HG03039 (cell line): Measurements from ENCODE around the gene TCF4.
A peak's percentile ranks its signal among the peaks of the same experiment; 100 is the strongest.
"Not testable (repeated sequence)": the region's sequence is repeated elsewhere in the genome, so short reads cannot be mapped to it uniquely, and the experiment has no call there.

ENCODE experiments used
- ATAC-seq: cut with Tn5 transposase; IDR thresholded peaks from one replicate; pipeline ENCODE4 v1.9.1; 2021; ENCODE audit warnings: mild to moderate bottlenecking, moderate library complexity; ENCODE audit not compliant: unreplicated experiment

TCF4 gene

GRCh38 chr18:55479656-55480420 is 108.2 kb downstream of the TCF4 start:
- ATAC-seq = no peak

- ATAC-seq = no peak
Measured at GRCh38 chr18:55477860-55478581, 110.0 kb downstream of the TCF4 start.

- ATAC-seq = peak; percentile 75
Measured at GRCh38 chr18:55477499-55477859, 110.5 kb downstream of the TCF4 start.

GRCh38 chr18:55475916-55476315 is 112.1 kb downstream of the TCF4 start:
- no peak for ATAC-seq

DNA sequence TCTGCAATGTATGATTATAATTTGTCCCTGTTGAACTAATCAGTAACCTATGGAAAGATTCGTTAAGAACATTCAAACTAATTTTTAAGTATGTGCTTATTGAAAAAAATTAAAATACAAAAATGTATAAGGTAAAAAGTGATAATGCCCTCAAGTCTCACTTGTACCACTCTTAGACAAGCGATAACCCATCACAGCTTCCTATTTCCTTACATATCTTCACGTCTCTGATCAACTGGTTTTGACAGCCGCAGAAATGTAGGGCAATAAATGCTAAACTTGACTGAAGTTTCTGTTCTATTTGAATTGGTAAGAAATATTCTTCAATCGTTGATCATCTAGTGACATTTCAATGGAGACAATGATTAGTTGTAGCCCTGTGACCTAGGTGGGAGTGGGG is 112.5 kb downstream of the TCF4 start:
- ATAC-seq = no peak

- no peak for ATAC-seq
Measured at GRCh38 chr18:55473560-55473959, 114.4 kb downstream of the TCF4 start.

DNA sequence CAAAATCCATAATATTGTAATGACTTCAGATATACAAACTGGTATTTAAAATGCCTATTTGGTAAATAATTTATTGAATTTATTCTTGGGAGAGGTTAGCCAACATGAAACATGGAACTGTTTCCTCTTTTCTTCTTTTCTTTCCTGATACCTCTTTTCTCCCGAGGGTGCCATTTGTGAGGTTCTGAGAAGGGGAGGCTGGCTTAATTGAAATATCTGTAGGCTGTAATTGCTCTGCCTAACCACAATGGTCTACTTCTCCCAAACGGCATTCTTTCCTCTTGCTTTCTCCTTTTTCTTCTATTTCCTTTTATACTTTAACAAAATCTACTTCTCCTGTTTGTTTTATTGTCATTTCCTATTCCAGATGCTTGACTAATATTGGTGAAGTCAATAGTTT is 114.9 kb downstream of the TCF4 start:
- ATAC-seq = no peak

GRCh38 chr18:55470826-55471225 is 117.2 kb downstream of the TCF4 start:
- ATAC-seq = no peak

GRCh38 chr18:55469134-55469533 is 118.9 kb downstream of the TCF4 start:
- ATAC-seq = not testable (repeated sequence)

- ATAC-seq = no peak
Measured at GRCh38 chr18:55466789-55467188, 121.2 kb downstream of the TCF4 start.

DNA sequence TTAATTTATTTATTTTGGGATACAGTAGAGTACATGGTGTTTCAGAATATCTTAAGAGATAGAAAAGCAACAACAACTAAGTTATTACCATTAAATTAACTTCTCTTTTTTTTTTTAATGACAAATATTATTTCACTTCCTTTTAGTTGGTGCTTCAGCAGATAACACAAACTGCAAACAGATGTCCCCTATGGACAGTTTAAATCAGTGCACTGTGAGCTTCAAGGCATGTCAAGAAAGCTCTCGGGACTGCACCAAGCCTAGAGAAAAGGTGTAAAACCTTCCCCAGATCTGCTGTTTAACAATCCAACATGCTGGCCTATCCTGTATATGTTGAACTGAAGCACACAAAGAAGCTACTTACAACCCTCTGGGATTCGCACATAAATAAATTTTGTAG is 122.7 kb downstream of the TCF4 start:
- ATAC-seq = no peak

DNA sequence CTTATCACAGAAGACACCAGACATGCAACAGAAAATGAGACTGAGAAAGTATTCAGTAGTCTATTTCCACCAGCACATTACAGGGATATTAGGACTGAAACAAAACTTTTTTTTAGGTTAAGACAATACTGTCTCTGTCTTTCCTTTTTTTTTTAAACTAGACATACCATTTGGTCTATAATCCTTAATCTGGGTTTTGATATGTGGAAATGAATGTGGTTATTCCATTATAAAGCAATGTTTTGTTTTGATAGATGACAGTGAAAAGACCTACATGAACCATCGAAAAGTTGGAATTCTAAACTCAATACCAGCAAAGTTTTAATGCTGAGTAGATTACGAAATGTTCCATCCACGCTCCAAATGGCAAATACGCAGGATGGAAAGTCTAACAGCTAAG is 123.4 kb downstream of the TCF4 start:
- ATAC-seq = no peak

DNA sequence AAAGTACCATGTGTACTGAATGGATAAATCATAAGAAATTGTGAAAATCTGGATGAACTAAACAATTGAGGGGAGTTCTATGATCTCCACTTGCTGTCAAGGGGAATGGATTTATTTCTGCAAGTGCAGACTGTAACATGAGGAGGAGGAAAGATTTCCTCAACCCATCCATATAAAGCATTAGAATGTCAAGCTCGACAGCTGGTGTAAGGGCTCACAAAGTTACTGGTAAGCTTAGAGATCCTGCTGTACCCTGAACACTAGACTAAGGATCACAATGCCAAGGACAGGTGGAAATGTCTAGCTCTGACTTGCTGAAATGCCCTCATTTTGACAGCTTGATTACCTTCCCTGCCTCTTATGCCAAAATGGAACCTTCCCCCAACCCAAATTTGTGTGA is 125.3 kb downstream of the TCF4 start:
- ATAC-seq = no peak

DNA sequence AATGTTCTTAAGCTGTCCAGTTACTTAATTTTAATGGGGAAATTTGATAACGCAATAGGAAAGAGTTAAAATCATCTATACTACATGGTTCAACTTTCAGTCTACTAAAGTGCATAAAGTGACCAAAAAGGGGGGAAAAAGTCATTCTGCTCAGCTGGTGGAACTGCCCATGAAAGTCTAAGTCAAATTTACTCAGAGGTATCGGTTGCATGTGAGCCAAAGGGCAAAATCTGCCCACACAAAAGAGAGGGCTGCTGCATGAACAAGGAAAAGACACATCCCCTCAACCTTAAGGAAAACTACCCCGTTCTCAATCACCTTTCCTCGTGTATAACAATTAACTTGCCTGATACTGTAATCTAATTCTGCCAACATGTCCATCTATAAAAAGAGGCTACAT is 126.1 kb downstream of the TCF4 start:
- no peak for ATAC-seq

DNA sequence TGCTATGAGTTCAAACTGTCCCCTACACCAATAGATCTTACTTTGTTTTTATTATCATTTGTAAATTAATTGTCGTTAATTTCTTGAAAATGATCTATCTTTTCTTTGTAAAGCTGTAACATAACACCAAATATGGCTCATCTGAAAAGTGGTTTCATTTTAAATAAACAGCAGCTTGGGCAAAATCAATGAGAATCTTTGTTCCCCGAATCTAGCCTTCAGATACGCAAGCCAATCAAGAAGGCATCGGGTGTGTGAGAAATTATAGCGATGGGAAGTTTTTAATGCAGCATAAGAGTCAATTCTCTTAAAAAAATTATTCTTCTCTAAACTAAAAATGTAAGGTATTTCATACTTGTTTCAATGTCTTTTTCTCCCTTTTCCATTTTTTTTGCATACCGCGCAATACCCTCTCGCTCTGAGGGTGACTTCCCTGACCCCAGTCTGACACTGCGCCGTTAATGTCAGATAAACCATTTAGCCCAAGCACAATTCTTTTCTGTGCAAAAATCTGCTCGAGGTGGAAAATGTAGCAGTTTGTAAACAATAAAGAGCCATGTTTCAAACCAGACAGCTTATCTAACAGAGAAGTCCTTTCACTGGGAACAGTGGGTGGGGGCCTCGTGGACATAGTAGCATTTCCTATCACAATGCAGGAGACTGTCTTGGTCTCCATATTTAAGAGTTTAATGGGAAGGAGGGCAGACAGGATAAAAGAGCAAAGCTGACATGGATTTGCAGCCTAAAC is 129.4 kb downstream of the TCF4 start:
- ATAC-seq = no peak

GRCh38 chr18:55457028-55457427 is 131.0 kb downstream of the TCF4 start:
- ATAC-seq = no peak

DNA sequence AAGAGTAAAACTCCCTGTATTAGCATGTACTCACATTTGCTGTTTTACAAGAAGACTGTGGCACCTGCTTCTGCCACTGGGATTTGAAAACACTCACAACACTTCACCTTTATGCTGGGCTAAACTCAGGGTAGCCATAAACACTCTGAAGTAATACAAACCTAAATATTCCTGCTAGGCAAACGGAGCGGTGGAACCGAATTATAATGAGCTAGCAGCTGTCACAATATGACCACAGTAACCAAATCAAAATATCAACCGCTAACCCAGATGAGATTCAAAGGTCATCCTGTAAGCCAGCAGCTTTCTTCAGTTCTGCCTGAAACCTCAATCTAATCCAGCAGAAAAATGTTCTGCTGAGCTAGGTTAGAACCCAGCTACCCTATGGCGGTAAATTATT is 132.1 kb downstream of the TCF4 start:
- ATAC-seq = no peak

DNA sequence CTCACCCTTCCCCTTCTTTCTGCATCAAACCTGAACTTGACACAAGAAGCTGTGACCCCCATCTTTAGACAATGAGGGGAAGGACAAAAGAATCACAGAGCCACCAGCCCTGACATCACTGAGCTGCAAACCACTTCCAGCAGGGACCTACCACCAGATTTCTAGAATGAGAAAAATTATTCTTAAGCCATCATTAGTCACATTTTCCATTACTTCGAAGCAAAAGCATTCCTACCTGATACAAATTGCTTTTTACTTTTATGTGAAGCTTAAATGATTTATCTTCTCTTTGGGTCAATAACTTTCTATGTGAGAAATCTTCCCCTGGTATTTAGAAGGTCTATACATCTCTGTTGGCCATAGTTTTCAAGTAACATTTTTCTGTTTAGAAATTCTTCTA is 134.8 kb downstream of the TCF4 start:
- no peak for ATAC-seq

DNA sequence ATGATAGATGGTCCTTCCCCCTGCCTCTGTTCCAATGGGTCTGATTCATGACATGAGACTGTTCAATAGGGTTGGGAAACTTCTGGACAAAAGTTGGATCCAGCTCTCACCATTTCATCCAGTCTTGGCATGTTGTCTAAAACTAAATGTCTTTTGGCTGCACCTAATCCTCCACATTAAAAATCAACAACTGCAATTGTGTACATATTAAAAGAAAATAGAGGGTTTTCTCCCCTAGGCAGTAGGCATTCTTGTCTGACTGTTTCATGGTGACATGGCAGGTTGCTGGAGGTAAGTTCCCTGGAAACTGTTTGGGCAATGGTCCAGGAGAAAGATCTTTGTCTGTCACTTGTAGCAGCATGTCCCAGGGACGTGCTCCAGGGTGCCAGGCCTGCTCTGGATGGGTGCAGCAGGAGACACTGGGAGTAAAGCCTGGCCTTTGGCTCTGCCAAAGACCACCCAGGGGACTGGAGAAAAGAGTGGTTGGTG is 135.8 kb downstream of the TCF4 start:
- ATAC-seq = no peak

DNA sequence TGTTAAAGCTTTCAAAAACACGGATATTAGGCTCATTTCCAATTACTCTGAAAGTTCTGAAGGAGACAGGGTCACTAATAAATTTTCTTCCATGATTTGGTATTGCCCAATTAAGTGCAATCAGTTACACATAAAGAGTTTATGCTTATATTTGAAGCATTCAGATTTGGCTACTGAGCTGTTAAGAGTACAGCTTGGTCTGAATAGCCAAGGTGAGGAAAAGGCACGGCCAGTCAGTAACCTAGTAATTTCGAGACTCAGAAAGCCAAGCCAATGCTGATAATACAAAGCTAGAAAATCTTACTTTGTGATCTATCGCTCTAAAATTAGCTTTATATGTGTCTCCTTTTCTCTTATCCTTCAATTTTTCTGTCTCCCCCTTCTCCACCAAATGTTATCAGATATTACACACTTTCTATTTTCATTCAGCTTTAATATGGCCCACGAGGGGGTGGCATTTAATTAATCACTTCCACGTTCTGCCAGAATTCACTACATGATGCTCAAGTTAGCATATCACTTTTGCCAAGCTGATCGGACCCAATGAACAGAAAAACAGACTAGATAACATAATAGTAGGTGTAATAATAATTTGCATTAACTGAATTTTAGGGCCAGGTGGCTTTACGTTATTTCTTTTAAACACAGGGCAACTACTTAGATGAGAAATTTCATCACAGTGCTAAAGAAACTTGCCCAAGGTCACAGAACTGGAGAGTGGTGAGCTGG is 138.4 kb downstream of the TCF4 start:
- no peak for ATAC-seq

DNA sequence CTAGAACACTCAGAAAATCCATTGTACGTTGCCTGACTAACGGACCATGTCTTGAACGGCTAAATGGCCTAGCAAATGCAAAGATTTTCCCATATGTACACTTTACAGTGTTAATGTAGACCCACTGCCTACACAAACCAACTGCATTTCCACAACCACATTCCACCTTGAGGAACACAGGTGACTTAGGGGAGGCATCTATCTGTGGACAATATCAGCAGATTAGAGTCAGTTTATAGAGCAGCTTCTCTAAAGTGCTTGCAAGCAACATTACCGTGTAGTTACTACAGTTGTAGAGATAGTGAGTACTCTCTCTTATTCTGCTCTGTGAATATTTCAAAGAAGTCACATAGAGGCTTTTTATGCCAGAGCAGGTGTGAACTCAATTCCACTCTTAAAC is 139.6 kb downstream of the TCF4 start:
- ATAC-seq = no peak
